Measurements from ENCODE around the gene CDC34. TPM values are rescaled to one million over a fixed set of nuclear protein-coding genes. Genes with fewer than 3 reads are reported as not detected.
A peak's percentile ranks its signal among the peaks of the same experiment; 100 is the strongest.

Gene CDC34
- total RNA-seq, 4 donors from 2014 or later: 48.3 to 90.3 (median 72.9) TPM

- peak overlapping the region; percentile 34 for H3K4me3 ChIP-seq
- no peaks in the 10 kb centered on the region for H3K36me3 ChIP-seq
- TF ChIP-seq CTCF (IDR thresholded peaks at IDR 0.05): no peak
- no peak for TF ChIP-seq POLR2AphosphoS5 (IDR thresholded peaks at IDR 0.05)
- TF ChIP-seq POLR2A (IDR thresholded peaks at IDR 0.05): no peak
- no peak for TF ChIP-seq EP300 (IDR thresholded peaks at IDR 0.05)
- 45% methylated on average over 4 of the region's 54 CpGs for WGBS
- no peak for DNase-seq (ENCODE audit: low spot score in 2 of 2)
- H3K27ac ChIP-seq: no peak overlapping the region
- H3K9me3 ChIP-seq: no peaks in the 10 kb centered on the region
- peaks cover 78% of the 10 kb centered on the region for H3K27me3 ChIP-seq
- peaks cover 38% of the 10 kb centered on the region for H3K4me1 ChIP-seq
These were observed 57.5 kb downstream of the CDC34 start for GRCh38 chr19:588741-589692.

DNA sequence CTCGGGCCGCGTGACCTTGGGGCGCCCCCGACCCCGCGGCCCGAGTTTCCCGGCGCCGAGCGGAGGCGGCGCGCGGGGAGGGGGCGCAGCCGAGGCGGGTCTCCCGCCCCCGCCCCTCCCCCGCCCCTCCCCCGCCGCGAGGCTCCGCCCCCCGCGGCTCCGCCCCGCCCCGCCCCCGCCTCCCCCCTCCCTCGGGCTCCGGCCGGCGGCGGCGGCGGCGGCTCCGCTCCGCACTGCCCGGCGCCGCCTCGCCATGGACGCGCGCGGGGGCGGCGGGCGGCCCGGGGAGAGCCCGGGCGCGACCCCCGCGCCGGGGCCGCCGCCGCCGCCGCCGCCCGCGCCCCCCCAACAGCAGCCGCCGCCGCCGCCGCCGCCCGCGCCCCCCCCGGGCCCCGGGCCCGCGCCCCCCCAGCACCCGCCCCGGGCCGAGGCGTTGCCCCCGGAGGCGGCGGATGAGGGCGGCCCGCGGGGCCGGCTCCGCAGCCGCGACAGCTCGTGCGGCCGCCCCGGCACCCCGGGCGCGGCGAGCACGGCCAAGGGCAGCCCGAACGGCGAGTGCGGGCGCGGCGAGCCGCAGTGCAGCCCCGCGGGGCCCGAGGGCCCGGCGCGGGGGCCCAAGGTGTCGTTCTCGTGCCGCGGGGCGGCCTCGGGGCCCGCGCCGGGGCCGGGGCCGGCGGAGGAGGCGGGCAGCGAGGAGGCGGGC is 58.3 kb downstream of the CDC34 start, which contains the start of gene HCN2:
TSS of gene HCN2 (plus strand) at position 189 of the 703 bp plus-strand sequence. CDS start at position 254, 65 bp downstream.
- WGBS: no CpG with 5 or more reads among the region's 132 CpGs
- H3K27ac ChIP-seq: no peak within 1 kb of the TSS
- H3K9me3 ChIP-seq: no peaks in the 10 kb centered on the region
- H3K27me3 ChIP-seq: peaks cover 84% of the 10 kb centered on the region
- peaks cover 35% of the 10 kb centered on the region for H3K4me1 ChIP-seq
- peak within 1 kb of the TSS; percentile 41 for H3K4me3 ChIP-seq
- H3K36me3 ChIP-seq: no peaks in the 10 kb centered on the region
- TF ChIP-seq EP300 (IDR thresholded peaks at IDR 0.05) (no peak), CTCF (IDR thresholded peaks at IDR 0.05) (no peak), POLR2A (IDR thresholded peaks at IDR 0.05) (no peak), POLR2AphosphoS5 (IDR thresholded peaks at IDR 0.05) (no peak)
- no peak for DNase-seq (ENCODE audit: low spot score in 2 of 2)

- Histone ChIP-seq H3K4me3 (peak overlapping the region; percentile 41), H3K36me3 (no peaks in the 10 kb centered on the region), H3K9me3 (no peaks in the 10 kb centered on the region), H3K27ac (no peak overlapping the region), H3K27me3 (peaks cover 80% of the 10 kb centered on the region), H3K4me1 (peaks cover 35% of the 10 kb centered on the region)
- no peak for TF ChIP-seq POLR2A (IDR thresholded peaks at IDR 0.05)
- TF ChIP-seq CTCF (IDR thresholded peaks at IDR 0.05): no peak
- TF ChIP-seq EP300 (IDR thresholded peaks at IDR 0.05): no peak
- no peak for TF ChIP-seq POLR2AphosphoS5 (IDR thresholded peaks at IDR 0.05)
- DNase-seq (ENCODE audit: low spot score in 2 of 2): no peak
- 0% methylated on average over 2 of the region's 50 CpGs for WGBS
These were observed 58.8 kb downstream of the CDC34 start for GRCh38 chr19:590396-590745.

DNA sequence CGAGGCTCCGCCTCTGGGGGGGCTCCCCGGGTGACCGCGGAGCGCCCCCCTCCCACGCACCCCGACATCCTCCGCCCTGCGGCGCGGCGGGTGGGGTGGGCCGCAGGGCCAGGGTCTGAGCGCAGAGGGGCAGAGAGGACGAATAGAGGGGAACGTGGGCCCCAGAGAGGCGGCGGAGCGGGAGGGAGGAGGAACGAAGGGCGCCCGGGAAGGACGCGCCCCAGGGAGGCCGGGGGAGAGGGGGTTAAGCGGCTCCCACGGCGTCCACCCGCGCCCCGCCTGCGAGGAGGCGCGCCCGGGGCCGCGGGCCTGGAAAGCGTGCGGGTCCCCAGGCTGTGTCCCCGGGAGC is 59.2 kb downstream of the CDC34 start:
- no peak for TF ChIP-seq CTCF (IDR thresholded peaks at IDR 0.05)
- no peak for TF ChIP-seq EP300 (IDR thresholded peaks at IDR 0.05)
- TF ChIP-seq POLR2AphosphoS5 (IDR thresholded peaks at IDR 0.05): no peak
- TF ChIP-seq POLR2A (IDR thresholded peaks at IDR 0.05): no peak
- 0% methylated on average over 12 of the region's 41 CpGs for WGBS
- Histone ChIP-seq H3K27ac (no peak overlapping the region), H3K9me3 (no peaks in the 10 kb centered on the region), H3K4me1 (peaks cover 35% of the 10 kb centered on the region), H3K36me3 (no peaks in the 10 kb centered on the region), H3K4me3 (peak overlapping the region; percentile 41), H3K27me3 (peaks cover 80% of the 10 kb centered on the region)
- DNase-seq (ENCODE audit: low spot score in 2 of 2): no peak
